Activated CD4-positive, alpha-beta T cell treated with anti-CD3 and anti-CD28 coated beads, Interleukin-2, amount 50 U/mL, for 4 hours (primary cell): Measurements from ENCODE around the gene RANGAP1.

Experiments
- DNase-seq, 2 experiments: peaks; one replicate each; pipeline ENCODE4 v3.0.0-alpha.2; 2020

RANGAP1 gene

GRCh38 chr22:41285820-41286638, at the start of gene RANGAP1:
Gene RANGAP1, minus strand, starts transcription at chr22:41286187. Its CDS starts 5,143 bp downstream, at chr22:41281044.
- peak; percentile 96 to 97 for DNase-seq

- DNase-seq: no peak
Observed at GRCh38 chr22:41334951-41335635, 49.1 kb upstream of the RANGAP1 start.

- DNase-seq: no peak
Observed at GRCh38 chr22:41334215-41334614, 48.2 kb upstream of the RANGAP1 start.

- no peak for DNase-seq
Observed at GRCh38 chr22:41333806-41334205, 47.8 kb upstream of the RANGAP1 start.

GRCh38 chr22:41332217-41332939, 46.4 kb upstream of the RANGAP1 start:
- no peak for DNase-seq

- DNase-seq: no peak
Observed at GRCh38 chr22:41330169-41330568, 44.2 kb upstream of the RANGAP1 start.

- no peak for DNase-seq
Observed at GRCh38 chr22:41327124-41327523, 41.1 kb upstream of the RANGAP1 start.

- no peak for DNase-seq
Observed at GRCh38 chr22:41324821-41325528, 39.0 kb upstream of the RANGAP1 start.

- no peak for DNase-seq
Observed at GRCh38 chr22:41320416-41321240, 34.6 kb upstream of the RANGAP1 start.

- no peak for DNase-seq
Observed at GRCh38 chr22:41315586-41315985, 29.6 kb upstream of the RANGAP1 start.

GRCh38 chr22:41314821-41315220, 28.8 kb upstream of the RANGAP1 start:
- DNase-seq: no peak

GRCh38 chr22:41311487-41311886, 25.5 kb upstream of the RANGAP1 start:
- DNase-seq: no peak

GRCh38 chr22:41310336-41310735, 24.3 kb upstream of the RANGAP1 start:
- DNase-seq: no peak

- DNase-seq: no peak
Observed at GRCh38 chr22:41308544-41308947, 22.6 kb upstream of the RANGAP1 start.

GRCh38 chr22:41308054-41308453, 22.1 kb upstream of the RANGAP1 start:
- no peak for DNase-seq

GRCh38 chr22:41305646-41306045, 19.7 kb upstream of the RANGAP1 start:
- no peak for DNase-seq

- no peak for DNase-seq
Observed at GRCh38 chr22:41302811-41303210, 16.8 kb upstream of the RANGAP1 start.

GRCh38 chr22:41302021-41302767, 16.2 kb upstream of the RANGAP1 start:
- DNase-seq: no peak

- DNase-seq: peak; percentile 80 to 85
Observed at GRCh38 chr22:41301085-41302020, 15.4 kb upstream of the RANGAP1 start, which contains the start of gene ZC3H7B. Gene ZC3H7B, plus strand, starts transcription at chr22:41301525. Its CDS starts 19,136 bp downstream, at chr22:41320661.

- DNase-seq: no peak
Observed at GRCh38 chr22:41300661-41301060, 14.7 kb upstream of the RANGAP1 start.
